Measurements from ENCODE around the gene RAB27B. TPM values are rescaled to one million over a fixed set of nuclear protein-coding genes. Genes with fewer than 3 reads are reported as not detected.

RAB27B gene
- polyA plus RNA-seq, 2 of the 4 experiments (the other 2 are of a cell fraction), result 11.0 to 13.2 TPM

DNA sequence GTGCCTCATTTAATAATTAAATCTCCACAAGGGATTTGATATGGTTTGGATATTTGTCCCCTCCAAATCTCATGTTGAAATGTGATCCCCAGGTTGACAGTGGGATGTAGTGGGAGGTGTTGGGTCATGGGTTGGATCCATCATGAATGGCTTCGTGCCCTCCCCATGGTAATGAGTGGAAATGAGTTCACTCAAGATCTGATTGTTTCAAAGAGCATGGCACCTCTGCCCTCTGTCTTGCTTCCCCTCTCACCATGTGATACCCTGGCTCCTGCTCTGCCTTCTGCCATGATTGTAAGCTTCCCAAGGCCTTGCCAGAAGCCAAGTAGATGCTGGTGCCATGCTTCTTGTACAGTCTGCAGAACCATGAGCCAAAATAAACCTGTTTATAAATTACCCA is 15.0 kb upstream of the RAB27B start (continued):
- no peak for TF ChIP-seq KDM5A (IDR thresholded peaks at IDR 0.05)

- TF ChIP-seq ESRRA (IDR thresholded peaks at IDR 0.05; ENCODE audit: borderline replicate concordance, low read length), result no peak
- no peak for TF ChIP-seq HES2 (IDR thresholded peaks at IDR 0.05)
- TF ChIP-seq PHF8 (IDR thresholded peaks at IDR 0.05; ENCODE audit: borderline replicate concordance, low read depth), result no peak
- no peak for TF ChIP-seq EHF (CRISPR knock-in tag; IDR thresholded peaks at IDR 0.05)
- no peak for TF ChIP-seq JUN (IDR thresholded peaks at IDR 0.05)
- TF ChIP-seq, protein P1, sequence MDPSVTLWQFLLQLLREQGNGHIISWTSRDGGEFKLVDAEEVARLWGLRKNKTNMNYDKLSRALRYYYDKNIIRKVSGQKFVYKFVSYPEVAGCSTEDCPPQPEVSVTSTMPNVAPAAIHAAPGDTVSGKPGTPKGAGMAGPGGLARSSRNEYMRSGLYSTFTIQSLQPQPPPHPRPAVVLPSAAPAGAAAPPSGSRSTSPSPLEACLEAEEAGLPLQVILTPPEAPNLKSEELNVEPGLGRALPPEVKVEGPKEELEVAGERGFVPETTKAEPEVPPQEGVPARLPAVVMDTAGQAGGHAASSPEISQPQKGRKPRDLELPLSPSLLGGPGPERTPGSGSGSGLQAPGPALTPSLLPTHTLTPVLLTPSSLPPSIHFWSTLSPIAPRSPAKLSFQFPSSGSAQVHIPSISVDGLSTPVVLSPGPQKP (IDR thresholded peaks at IDR 0.05; ENCODE audit: low read depth, low read length), result no peak
- TF ChIP-seq, protein P2, sequence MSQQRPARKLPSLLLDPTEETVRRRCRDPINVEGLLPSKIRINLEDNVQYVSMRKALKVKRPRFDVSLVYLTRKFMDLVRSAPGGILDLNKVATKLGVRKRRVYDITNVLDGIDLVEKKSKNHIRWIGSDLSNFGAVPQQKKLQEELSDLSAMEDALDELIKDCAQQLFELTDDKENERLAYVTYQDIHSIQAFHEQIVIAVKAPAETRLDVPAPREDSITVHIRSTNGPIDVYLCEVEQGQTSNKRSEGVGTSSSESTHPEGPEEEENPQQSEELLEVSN (IDR thresholded peaks at IDR 0.05; ENCODE audit: borderline replicate concordance, low read depth), result no peak
- no peak for TF ChIP-seq ZSCAN20 (CRISPR knock-in tag; IDR thresholded peaks at IDR 0.05)
- TF ChIP-seq RAD21 (conservative IDR thresholded peaks at IDR 0.05 in 1 of 2, IDR thresholded peaks at IDR 0.05 in 1 of 2), result no peak
- TF ChIP-seq CBX2 (IDR thresholded peaks at IDR 0.05; ENCODE audit: borderline replicate concordance, low read depth), result no peak
- no peak for TF ChIP-seq FOXS1 (CRISPR knock-in tag; IDR thresholded peaks at IDR 0.05)
- TF ChIP-seq TFCP2L1 (CRISPR knock-in tag; IDR thresholded peaks at IDR 0.05), result no peak
- TF ChIP-seq, protein P3, sequence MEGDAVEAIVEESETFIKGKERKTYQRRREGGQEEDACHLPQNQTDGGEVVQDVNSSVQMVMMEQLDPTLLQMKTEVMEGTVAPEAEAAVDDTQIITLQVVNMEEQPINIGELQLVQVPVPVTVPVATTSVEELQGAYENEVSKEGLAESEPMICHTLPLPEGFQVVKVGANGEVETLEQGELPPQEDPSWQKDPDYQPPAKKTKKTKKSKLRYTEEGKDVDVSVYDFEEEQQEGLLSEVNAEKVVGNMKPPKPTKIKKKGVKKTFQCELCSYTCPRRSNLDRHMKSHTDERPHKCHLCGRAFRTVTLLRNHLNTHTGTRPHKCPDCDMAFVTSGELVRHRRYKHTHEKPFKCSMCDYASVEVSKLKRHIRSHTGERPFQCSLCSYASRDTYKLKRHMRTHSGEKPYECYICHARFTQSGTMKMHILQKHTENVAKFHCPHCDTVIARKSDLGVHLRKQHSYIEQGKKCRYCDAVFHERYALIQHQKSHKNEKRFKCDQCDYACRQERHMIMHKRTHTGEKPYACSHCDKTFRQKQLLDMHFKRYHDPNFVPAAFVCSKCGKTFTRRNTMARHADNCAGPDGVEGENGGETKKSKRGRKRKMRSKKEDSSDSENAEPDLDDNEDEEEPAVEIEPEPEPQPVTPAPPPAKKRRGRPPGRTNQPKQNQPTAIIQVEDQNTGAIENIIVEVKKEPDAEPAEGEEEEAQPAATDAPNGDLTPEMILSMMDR (IDR thresholded peaks at IDR 0.05), result no peak
- no peak for TF ChIP-seq ZFP36 (IDR thresholded peaks at IDR 0.05; ENCODE audit: borderline replicate concordance, partially characterized antibody)
- TF ChIP-seq, protein P4, sequence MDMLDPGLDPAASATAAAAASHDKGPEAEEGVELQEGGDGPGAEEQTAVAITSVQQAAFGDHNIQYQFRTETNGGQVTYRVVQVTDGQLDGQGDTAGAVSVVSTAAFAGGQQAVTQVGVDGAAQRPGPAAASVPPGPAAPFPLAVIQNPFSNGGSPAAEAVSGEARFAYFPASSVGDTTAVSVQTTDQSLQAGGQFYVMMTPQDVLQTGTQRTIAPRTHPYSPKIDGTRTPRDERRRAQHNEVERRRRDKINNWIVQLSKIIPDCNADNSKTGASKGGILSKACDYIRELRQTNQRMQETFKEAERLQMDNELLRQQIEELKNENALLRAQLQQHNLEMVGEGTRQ (IDR thresholded peaks at IDR 0.05), result no peak
- TF ChIP-seq NFE2L2 (conservative IDR thresholded peaks at IDR 0.05; ENCODE audit: low read length), result no peak
- TF ChIP-seq ZNF302 (CRISPR knock-in tag; IDR thresholded peaks at IDR 0.05), result no peak
- no peak for TF ChIP-seq EHMT2 (IDR thresholded peaks at IDR 0.05; ENCODE audit: low read depth)
- ChIA-PET POLR2A (no interaction called here), CTCF (no interaction called here)
- DNase-seq (ENCODE audit: low read depth in 1 of 2, low spot score in 1 of 2) (no peak), FAIRE-seq (no peak), ATAC-seq (no peak)
- Histone ChIP-seq H3K9me3 (no peaks in the 10 kb centered on the region), H3K4me1 (no peaks in the 10 kb centered on the region), H3K4me2 (no peak overlapping the region), H3K4me3 (no peak overlapping the region), H3K27ac (no peak overlapping the region)
- 20% methylated on average over 1 of the region's 1 CpG for WGBS (ENCODE audit: missing lambda C conversion rate)
Observed at GRCh38 chr18:54813977-54814565, 14.2 kb upstream of the RAB27B start.

DNA sequence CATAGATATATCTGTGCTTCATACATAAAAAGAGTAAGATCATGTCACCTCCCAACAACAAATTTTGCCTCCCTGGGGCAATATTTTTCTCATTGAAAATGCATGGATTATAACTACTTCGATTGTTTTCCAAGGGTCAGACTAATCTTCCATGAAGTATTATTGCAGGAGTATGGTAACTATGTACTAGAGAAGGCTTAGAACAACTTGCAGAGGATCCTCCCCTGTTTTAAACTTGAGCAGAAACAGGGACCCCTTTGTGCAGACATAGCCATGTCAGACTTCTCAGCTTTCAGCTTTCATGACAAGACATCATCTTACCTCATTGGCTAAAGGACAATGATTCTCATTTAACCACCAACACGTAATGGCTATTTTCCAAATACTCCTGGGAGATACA is 13.2 kb upstream of the RAB27B start:
- WGBS (ENCODE audit: missing lambda C conversion rate), result 54% methylated on average over 2 of the region's 2 CpGs
- TF ChIP-seq, protein P2 (IDR thresholded peaks at IDR 0.05; ENCODE audit: borderline replicate concordance, low read depth), result no peak
- no peak for TF ChIP-seq KDM5A (IDR thresholded peaks at IDR 0.05)
- no peak for TF ChIP-seq MAZ (IDR thresholded peaks at IDR 0.05; ENCODE audit: borderline replicate concordance, low read depth, low read length)
- TF ChIP-seq TP53 (CRISPR knock-in tag; IDR thresholded peaks at IDR 0.05), result no peak
- TF ChIP-seq CHD2 (IDR thresholded peaks at IDR 0.05; ENCODE audit: low read length, partially characterized antibody), result no peak
- TF ChIP-seq HDAC2 (IDR thresholded peaks at IDR 0.05), result no peak
- TF ChIP-seq, protein P1 (IDR thresholded peaks at IDR 0.05; ENCODE audit: low read depth, low read length), result no peak
- no peak for TF ChIP-seq RARB (CRISPR knock-in tag; IDR thresholded peaks at IDR 0.05)
- TF ChIP-seq RFX5 (IDR thresholded peaks at IDR 0.05), result no peak
- no peak for TF ChIP-seq TFCP2L1 (CRISPR knock-in tag; IDR thresholded peaks at IDR 0.05)
- no peak for TF ChIP-seq RAD21 (conservative IDR thresholded peaks at IDR 0.05 in 1 of 2, IDR thresholded peaks at IDR 0.05 in 1 of 2)
- no peak for TF ChIP-seq HOXB13 (CRISPR knock-in tag; IDR thresholded peaks at IDR 0.05; ENCODE audit: low read depth)
- no peak for TF ChIP-seq NR3C1 (IDR thresholded peaks at IDR 0.05)
- TF ChIP-seq MYC (IDR thresholded peaks at IDR 0.05; ENCODE audit: borderline replicate concordance, low read length), result no peak
- H3K4me3 ChIP-seq, result no peak overlapping the region
- ChIA-PET POLR2A (no interaction called here), CTCF (no interaction called here)
- H3K9me3 ChIP-seq, result no peaks in the 10 kb centered on the region
- H3K4me2 ChIP-seq, result no peak overlapping the region
- no peaks in the 10 kb centered on the region for H3K4me1 ChIP-seq
- peak overlapping the region in 1 of 2 experiments; percentile 37; a peak in 1 of 6 replicates for H3K27ac ChIP-seq
- no peak for DNase-seq (ENCODE audit: low read depth in 1 of 2, low spot score in 1 of 2)
- ATAC-seq, result no peak
- FAIRE-seq, result no peak

Measured in A549 (cell line).